ENCODE measurements around the gene PVALEF. TPM values are rescaled to one million over a fixed set of nuclear protein-coding genes. Genes with fewer than 3 reads are reported as not detected.

PVALEF gene
- total RNA-seq, 2 experiments from 2014 or later: not detected

DNA sequence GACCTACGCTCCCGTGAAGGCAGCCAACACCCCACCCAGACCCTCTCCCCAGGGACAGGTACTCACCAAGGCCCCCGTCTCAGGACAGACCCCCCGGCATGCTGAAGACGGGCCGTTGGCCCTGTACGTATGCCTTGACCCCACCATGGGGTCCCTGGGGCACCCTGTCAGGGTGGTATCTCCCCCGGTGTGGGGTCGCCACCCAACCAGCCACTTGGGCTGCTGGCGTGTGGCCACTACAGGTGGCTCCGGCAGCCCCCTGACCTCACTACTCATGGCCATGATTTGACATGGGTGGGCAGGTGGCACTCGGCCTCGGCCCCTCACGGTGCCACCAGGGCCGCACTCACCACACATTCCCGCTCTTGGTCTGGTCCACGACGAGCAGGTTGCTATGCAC, 40.9 kb upstream of the PVALEF start:
- no peaks in the 10 kb centered on the region for H3K36me3 Mint-ChIP-seq
- POLR2A ChIA-PET: interaction anchor here (0.8 kb wide), 1 partner anchor 115 kb away, joined by 3 read pairs; the partner anchor contains the start of genes NDUFAF8 and TEPSIN
- ATAC-seq (ENCODE audit: low read depth) (no peak), DNase-seq (no peak)
- H3K9me3 Mint-ChIP-seq: no peaks in the 10 kb centered on the region
- H3K27me3 Mint-ChIP-seq: no peaks in the 10 kb centered on the region
- no peak overlapping the region for H3K27ac Mint-ChIP-seq
- no peaks in the 10 kb centered on the region for H3K4me1 Mint-ChIP-seq
- H3K4me3 Mint-ChIP-seq: no peak overlapping the region

GRCh38 chr17:81125573-81126081, 39.7 kb upstream of the PVALEF start:
- no peak overlapping the region for H3K4me3 Mint-ChIP-seq
- H3K27ac Mint-ChIP-seq: no peak overlapping the region
- POLR2A ChIA-PET: no interaction called here
- H3K4me1 Mint-ChIP-seq: no peaks in the 10 kb centered on the region
- H3K27me3 Mint-ChIP-seq: no peaks in the 10 kb centered on the region
- DNase-seq (no peak), ATAC-seq (ENCODE audit: low read depth) (no peak)
- H3K36me3 Mint-ChIP-seq: no peaks in the 10 kb centered on the region
- H3K9me3 Mint-ChIP-seq: no peaks in the 10 kb centered on the region

- H3K4me3 Mint-ChIP-seq: no peak overlapping the region
- no peaks in the 10 kb centered on the region for H3K4me1 Mint-ChIP-seq
- H3K27ac Mint-ChIP-seq: no peak overlapping the region
- H3K36me3 Mint-ChIP-seq: no peaks in the 10 kb centered on the region
- DNase-seq (no peak), ATAC-seq (ENCODE audit: low read depth) (no peak)
- POLR2A ChIA-PET: no interaction called here
- H3K9me3 Mint-ChIP-seq: no peaks in the 10 kb centered on the region
- H3K27me3 Mint-ChIP-seq: no peaks in the 10 kb centered on the region
Observed at GRCh38 chr17:81126281-81127132, 38.8 kb upstream of the PVALEF start.

DNA sequence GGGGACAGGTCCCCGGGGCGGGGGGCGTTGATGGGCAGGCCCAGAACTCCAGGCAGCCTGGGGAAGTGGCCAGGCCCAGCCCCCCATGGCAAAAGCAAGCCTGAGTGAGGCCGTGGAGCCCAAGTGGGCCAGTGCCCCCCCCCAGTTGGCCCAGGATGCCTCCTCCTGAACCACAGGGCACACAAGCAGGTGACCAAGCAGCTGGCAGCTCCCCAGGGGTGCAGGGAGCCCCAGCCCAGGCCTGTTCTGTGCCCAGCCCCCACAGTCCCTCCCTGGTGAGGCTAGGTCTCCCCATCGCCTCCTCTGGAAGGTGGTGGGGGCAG, 38.2 kb upstream of the PVALEF start:
- POLR2A ChIA-PET: no interaction called here
- Mint-ChIP-seq H3K4me1 (no peaks in the 10 kb centered on the region), H3K27ac (no peak overlapping the region), H3K4me3 (no peak overlapping the region), H3K27me3 (no peaks in the 10 kb centered on the region), H3K9me3 (no peaks in the 10 kb centered on the region), H3K36me3 (no peaks in the 10 kb centered on the region)
- ATAC-seq (ENCODE audit: low read depth): no peak
- DNase-seq: no peak

- DNase-seq (no peak), ATAC-seq (ENCODE audit: low read depth) (no peak)
- no peak overlapping the region for H3K27ac Mint-ChIP-seq
- H3K36me3 Mint-ChIP-seq: no peaks in the 10 kb centered on the region
- H3K4me1 Mint-ChIP-seq: no peaks in the 10 kb centered on the region
- no peak overlapping the region for H3K4me3 Mint-ChIP-seq
- POLR2A ChIA-PET: no interaction called here
- H3K27me3 Mint-ChIP-seq: no peaks in the 10 kb centered on the region
- H3K9me3 Mint-ChIP-seq: no peaks in the 10 kb centered on the region
Observed at GRCh38 chr17:81127526-81128177, 37.7 kb upstream of the PVALEF start.

- H3K36me3 Mint-ChIP-seq: no peaks in the 10 kb centered on the region
Observed at GRCh38 chr17:81128338-81128737, 37.0 kb upstream of the PVALEF start.

GRCh38 chr17:81128774-81129173, 36.5 kb upstream of the PVALEF start:
- no peaks in the 10 kb centered on the region for H3K36me3 Mint-ChIP-seq
- no peak overlapping the region for H3K4me3 Mint-ChIP-seq
- no peaks in the 10 kb centered on the region for H3K4me1 Mint-ChIP-seq
- H3K27ac Mint-ChIP-seq: no peak overlapping the region
- POLR2A ChIA-PET: no interaction called here
- ATAC-seq (ENCODE audit: low read depth) (no peak), DNase-seq (no peak)
- no peaks in the 10 kb centered on the region for H3K9me3 Mint-ChIP-seq
- H3K27me3 Mint-ChIP-seq: no peaks in the 10 kb centered on the region

More at GRCh38 chr17:81128338-81128737, 37.0 kb upstream of the PVALEF start:
- no peaks in the 10 kb centered on the region for H3K27me3 Mint-ChIP-seq
- ATAC-seq (ENCODE audit: low read depth) (no peak), DNase-seq (no peak)
- no peaks in the 10 kb centered on the region for H3K9me3 Mint-ChIP-seq
- no peaks in the 10 kb centered on the region for H3K4me1 Mint-ChIP-seq
- no peak overlapping the region for H3K27ac Mint-ChIP-seq
- H3K4me3 Mint-ChIP-seq: no peak overlapping the region
- POLR2A ChIA-PET: no interaction called here

- POLR2A ChIA-PET: no interaction called here
- no peak for ATAC-seq (ENCODE audit: low read depth)
- Mint-ChIP-seq H3K4me3 (no peak overlapping the region), H3K27me3 (no peaks in the 10 kb centered on the region), H3K36me3 (no peaks in the 10 kb centered on the region), H3K4me1 (no peaks in the 10 kb centered on the region), H3K27ac (no peak overlapping the region), H3K9me3 (no peaks in the 10 kb centered on the region)
- DNase-seq: no peak
Observed at GRCh38 chr17:81129289-81129688, 36.0 kb upstream of the PVALEF start.

- no peak for DNase-seq
- no peaks in the 10 kb centered on the region for H3K36me3 Mint-ChIP-seq
- H3K27ac Mint-ChIP-seq: no peak overlapping the region
- ATAC-seq (ENCODE audit: low read depth): no peak
- no peak overlapping the region for H3K4me3 Mint-ChIP-seq
- no peaks in the 10 kb centered on the region for H3K4me1 Mint-ChIP-seq
- no peaks in the 10 kb centered on the region for H3K27me3 Mint-ChIP-seq
- no peaks in the 10 kb centered on the region for H3K9me3 Mint-ChIP-seq
- POLR2A ChIA-PET: no interaction called here
Observed at GRCh38 chr17:81129711-81130367, 35.5 kb upstream of the PVALEF start.

DNA sequence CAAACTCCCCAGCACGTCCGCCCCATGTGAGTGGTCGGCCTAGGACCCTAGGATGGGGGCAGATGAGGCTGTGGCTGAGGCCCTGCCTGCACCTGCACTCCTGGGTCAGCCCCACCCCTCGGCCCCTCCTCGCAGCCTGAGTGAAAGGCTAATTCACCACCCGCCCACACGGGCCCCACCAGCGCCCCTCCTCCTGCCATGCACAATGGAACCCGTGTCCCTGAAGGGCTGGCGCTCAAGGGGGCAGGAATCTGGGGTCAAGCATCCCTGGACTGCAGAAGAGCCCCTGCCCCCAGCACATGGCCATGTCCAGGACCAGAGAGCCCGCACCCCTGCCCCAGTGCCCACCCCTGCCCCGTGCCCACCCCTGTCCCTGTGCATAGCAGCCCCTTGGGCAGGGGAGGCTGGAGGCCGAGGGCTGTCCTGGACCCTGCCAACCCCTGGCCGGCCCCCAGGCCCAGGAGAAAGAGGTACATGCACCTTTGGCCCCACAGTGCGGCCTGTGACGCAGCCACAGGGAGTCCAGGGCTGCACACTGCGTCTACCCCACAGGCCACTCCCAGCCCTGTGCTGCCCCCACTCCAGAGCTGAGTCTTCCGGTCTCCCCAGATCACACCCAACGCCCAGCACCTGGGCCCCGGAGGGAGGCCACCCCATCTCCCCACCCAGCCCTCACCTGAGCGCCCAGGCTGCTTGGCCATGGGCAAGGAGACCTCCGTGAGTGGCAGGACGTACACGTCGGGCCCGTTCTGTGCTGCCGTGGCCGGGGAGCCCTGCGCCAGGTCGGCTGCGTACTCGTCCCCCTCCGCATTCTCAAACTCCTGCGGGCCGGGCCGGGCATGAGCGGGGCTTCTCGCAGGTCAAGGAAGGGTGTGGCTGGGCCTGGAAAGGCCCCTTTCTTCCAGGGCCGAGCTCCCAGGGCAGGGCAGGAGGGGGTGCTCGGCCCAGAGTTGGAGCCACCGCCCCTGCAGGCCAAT, 34.6 kb upstream of the PVALEF start:
- no peaks in the 10 kb centered on the region for H3K4me1 Mint-ChIP-seq
- H3K4me3 Mint-ChIP-seq: no peak overlapping the region
- no peaks in the 10 kb centered on the region for H3K27me3 Mint-ChIP-seq
- POLR2A ChIA-PET: no interaction called here
- H3K36me3 Mint-ChIP-seq: no peaks in the 10 kb centered on the region
- no peaks in the 10 kb centered on the region for H3K9me3 Mint-ChIP-seq
- ATAC-seq (ENCODE audit: low read depth) (no peak), DNase-seq (no peak)
- H3K27ac Mint-ChIP-seq: no peak overlapping the region

DNA sequence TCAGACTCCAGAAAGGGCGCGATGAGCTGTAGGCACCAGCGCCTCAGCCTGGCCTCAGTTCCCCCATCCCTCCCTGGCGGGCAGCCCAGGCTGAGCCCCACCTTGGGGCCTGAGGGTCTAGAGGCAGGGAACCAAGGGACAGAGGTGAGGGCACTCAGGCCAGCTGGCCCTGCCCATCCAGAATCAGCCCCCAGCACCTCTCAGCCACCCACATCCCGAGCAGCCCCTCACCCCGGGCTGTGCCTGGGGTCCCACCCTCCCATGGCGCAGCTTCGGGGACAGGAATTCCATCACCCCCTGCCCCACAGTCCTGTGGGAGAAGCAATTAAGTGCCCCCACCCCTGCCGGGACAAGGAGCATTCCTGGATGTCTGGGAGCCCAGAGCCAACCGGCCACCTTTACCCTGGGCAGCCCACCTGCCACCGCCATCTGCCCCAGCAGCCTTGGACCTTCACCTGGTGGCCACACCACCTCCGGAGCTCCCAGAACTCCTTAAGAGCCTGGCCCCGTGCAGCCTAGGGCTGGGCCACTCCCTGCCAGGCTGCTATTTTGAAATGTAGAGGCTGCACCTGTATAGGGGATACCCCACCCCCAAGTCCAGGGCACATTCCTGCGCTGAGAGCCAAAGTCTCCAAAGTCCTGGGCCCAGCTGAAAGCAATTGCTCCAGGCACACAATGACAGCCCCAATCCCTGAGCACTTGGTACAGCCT, 33.7 kb upstream of the PVALEF start:
- POLR2A ChIA-PET: no interaction called here
- H3K27ac Mint-ChIP-seq: no peak overlapping the region
- no peak for DNase-seq
- no peaks in the 10 kb centered on the region for H3K4me1 Mint-ChIP-seq
- H3K9me3 Mint-ChIP-seq: no peaks in the 10 kb centered on the region
- no peak overlapping the region for H3K4me3 Mint-ChIP-seq
- H3K27me3 Mint-ChIP-seq: no peaks in the 10 kb centered on the region
- ATAC-seq (ENCODE audit: low read depth): no peak
- H3K36me3 Mint-ChIP-seq: no peaks in the 10 kb centered on the region

DNA sequence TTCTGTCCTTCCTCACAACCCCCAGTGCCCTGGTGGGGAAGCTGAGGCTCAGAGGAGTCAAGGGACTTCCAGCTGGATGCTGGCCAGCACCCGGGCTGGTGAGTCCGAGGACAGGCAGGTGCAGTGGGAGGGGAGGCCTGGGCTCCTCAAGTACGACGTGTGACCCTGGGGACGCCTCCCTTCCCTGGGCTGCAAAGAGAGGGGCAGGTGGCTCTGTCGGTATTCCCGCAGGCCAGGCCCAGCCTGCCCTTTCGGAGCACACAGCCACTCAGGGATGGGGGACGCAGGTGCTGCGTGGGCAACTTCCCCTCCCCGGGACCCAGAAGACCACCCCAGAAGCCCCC, 33.1 kb upstream of the PVALEF start:
- ATAC-seq (ENCODE audit: low read depth) (no peak), DNase-seq (no peak)
- Mint-ChIP-seq H3K36me3 (no peaks in the 10 kb centered on the region), H3K27ac (no peak overlapping the region), H3K4me3 (no peak overlapping the region), H3K9me3 (no peaks in the 10 kb centered on the region), H3K27me3 (no peaks in the 10 kb centered on the region), H3K4me1 (no peaks in the 10 kb centered on the region)
- POLR2A ChIA-PET: no interaction called here

All from activated naive CD8-positive, alpha-beta T cell treated with anti-CD3 and anti-CD28 coated beads, Interleukin-2, amount 10 ng/mL, durations not matched to agents 7 days and 5 days (primary cell).